GM06990 (cell line): ENCODE results near the gene NOSIP.

Experiments used
- DNase-seq: peaks from one replicate; pipeline ENCODE4 v3.0.0-alpha.2; 2011; ENCODE audit not compliant: insufficient read length; ENCODE audit errors: extremely low read depth
- H3K27me3 ChIP-seq: replicated peaks from 2 replicates; pipeline ENCODE4 v1.6.0; 2011; ENCODE audit warnings: low read length; ENCODE audit not compliant: control insufficient read depth, insufficient read depth
- H3K36me3 ChIP-seq: 2 replicates; pipeline ENCODE4 v1.5.1; 2011; ENCODE audit warnings: low read length; ENCODE audit not compliant: control insufficient read depth, insufficient read depth
- H3K4me3 ChIP-seq: replicated peaks from 2 replicates; pipeline ENCODE4 v1.5.1; 2011; ENCODE audit warnings: low read depth, mild to moderate bottlenecking, control low read depth, low read length
- CTCF ChIP-seq: IDR thresholded peaks from 2 replicates; pipeline ENCODE4 v1.5.1; 2011; ENCODE audit warnings: low read length, control low read depth, mild to moderate bottlenecking, inconsistent platforms; ENCODE audit not compliant: insufficient read depth, poor library complexity, severe bottlenecking

The NOSIP gene

GRCh38 chr19:49616532-49616931 lies 36.2 kb upstream of the NOSIP start:
- TF ChIP-seq CTCF: no peak
- no peak for DNase-seq
- Histone ChIP-seq H3K4me3 (no peak overlapping the region), H3K27me3 (no peaks in the 10 kb centered on the region), H3K36me3 (peaks cover 18% of the 10 kb centered on the region)

GRCh38 chr19:49615861-49616260 lies 35.5 kb upstream of the NOSIP start:
- H3K36me3 ChIP-seq: peaks cover 19% of the 10 kb centered on the region
- no peak overlapping the region for H3K4me3 ChIP-seq
- H3K27me3 ChIP-seq: no peaks in the 10 kb centered on the region
- no peak for TF ChIP-seq CTCF
- no peak for DNase-seq

GRCh38 chr19:49614096-49614833 lies 33.9 kb upstream of the NOSIP start:
- Histone ChIP-seq H3K36me3 (peaks cover 15% of the 10 kb centered on the region), H3K4me3 (no peak overlapping the region)
- no peak for DNase-seq

GRCh38 chr19:49613374-49613773 lies 33.0 kb upstream of the NOSIP start:
- no peak overlapping the region for H3K4me3 ChIP-seq

More at GRCh38 chr19:49614096-49614833, 33.9 kb upstream of the NOSIP start:
- H3K27me3 ChIP-seq: no peaks in the 10 kb centered on the region
- TF ChIP-seq CTCF: peak; percentile 27

GRCh38 chr19:49609499-49610092 lies 29.2 kb upstream of the NOSIP start:
- Histone ChIP-seq H3K27me3 (no peaks in the 10 kb centered on the region), H3K36me3 (peaks cover 13% of the 10 kb centered on the region), H3K4me3 (no peak overlapping the region)
- no peak for DNase-seq
- no peak for TF ChIP-seq CTCF

More at GRCh38 chr19:49613374-49613773, 33.0 kb upstream of the NOSIP start:
- Histone ChIP-seq H3K27me3 (no peaks in the 10 kb centered on the region), H3K36me3 (peaks cover 17% of the 10 kb centered on the region)
- no peak for TF ChIP-seq CTCF
- DNase-seq: no peak
